Measurements from ENCODE around the gene ZFP14.

The ZFP14 gene
- 9.2 to 33.6 reads per million in 2 donors for total RNA-seq

- peak; percentile 87 for DNase-seq
Observed at GRCh38 chr19:36378625-36379509, at the start of gene ZFP14. ZFP14 (minus strand) TSS chr19:36379201; CDS start chr19:36367892, 11,309 bp downstream.

GRCh38 chr19:36423925-36424324 lies 44.9 kb upstream of the ZFP14 start:
- DNase-seq: no peak

GRCh38 chr19:36421749-36422481 lies 42.9 kb upstream of the ZFP14 start:
- DNase-seq: no peak

- no peak for DNase-seq
Observed at GRCh38 chr19:36420961-36421748, 42.2 kb upstream of the ZFP14 start.

GRCh38 chr19:36418287-36419001 lies 39.4 kb upstream of the ZFP14 start, which contains the start of gene ZFP82:
ZFP82 (minus strand) TSS chr19:36418644; CDS start chr19:36409789, 8,855 bp downstream.
- peak; percentile 48 for DNase-seq

GRCh38 chr19:36417752-36418286 lies 38.8 kb upstream of the ZFP14 start:
- no peak for DNase-seq

GRCh38 chr19:36409841-36410240 lies 30.8 kb upstream of the ZFP14 start:
- DNase-seq: no peak

- DNase-seq: no peak
Observed at GRCh38 chr19:36408101-36408500, 29.1 kb upstream of the ZFP14 start.

- no peak for DNase-seq
Observed at GRCh38 chr19:36404498-36404897, 25.5 kb upstream of the ZFP14 start.

- DNase-seq: no peak
Observed at GRCh38 chr19:36401475-36401874, 22.5 kb upstream of the ZFP14 start.

GRCh38 chr19:36398571-36398970 lies 19.6 kb upstream of the ZFP14 start:
- no peak for DNase-seq

GRCh38 chr19:36392916-36393673 lies 14.1 kb upstream of the ZFP14 start:
- no peak for DNase-seq

GRCh38 chr19:36379510-36379819 lies 464 bp upstream of the ZFP14 start:
- no peak for DNase-seq

- no peak for DNase-seq
Observed at GRCh38 chr19:36377541-36378178, 1.3 kb downstream of the ZFP14 start.

- DNase-seq: no peak
Observed at GRCh38 chr19:36373638-36374156, 5.3 kb downstream of the ZFP14 start.

- no peak for DNase-seq
Observed at GRCh38 chr19:36371886-36372285, 7.1 kb downstream of the ZFP14 start.

GRCh38 chr19:36363845-36364244 lies 15.2 kb downstream of the ZFP14 start:
- no peak for DNase-seq

GRCh38 chr19:36340786-36341372 lies 38.1 kb downstream of the ZFP14 start:
- DNase-seq: no peak

- DNase-seq: peak; percentile 14
Observed at GRCh38 chr19:36331353-36332228, 47.4 kb downstream of the ZFP14 start.
